ENCODE data around the gene PIEZO2.

- no peak for TF ChIP-seq POLR2A (IDR thresholded peaks at IDR 0.05; ENCODE audit: control extremely low read depth in 1 of 2, low read depth in 2 of 2, low read length in 2 of 2)
- TF ChIP-seq CHD2 (IDR thresholded peaks at IDR 0.05; ENCODE audit: low read length), result no peak
- no peak for TF ChIP-seq CTCF (IDR thresholded peaks at IDR 0.05; ENCODE audit: control extremely low read depth in 1 of 3, insufficient read depth in 1 of 3, low read depth in 1 of 3, low read length in 3 of 3)
These were observed 3.0 kb downstream of the PIEZO2 start for GRCh38 chr18:11146238-11146946.
